GM23248 (cell line): ENCODE results near the gene STK4. TPM values are rescaled to one million over a fixed set of nuclear protein-coding genes. Genes with fewer than 3 reads are reported as not detected.

Experiments used
- DNase-seq: peaks from one replicate; pipeline ENCODE4 v3.0.0-alpha.2; 2015
- H2AFZ ChIP-seq: fragments of 200-600 bp; sonication (generic); 2 replicates; pipeline ENCODE4 v1.6.1; 2016; ENCODE audit warnings: antibody characterized with exemption
- H3F3A ChIP-seq: fragments of 200-600 bp; sonication (generic); 2 replicates; pipeline ENCODE4 v1.6.1; 2016; ENCODE audit warnings: mild to moderate bottlenecking, antibody characterized with exemption, mixed run types; ENCODE audit not compliant: insufficient read depth
- H3K27ac ChIP-seq: fragments of 200-600 bp; sonication (generic); 2 replicates; pipeline ENCODE4 v1.5.1; 2016; ENCODE audit warnings: mild to moderate bottlenecking
- H3K27me3 ChIP-seq: fragments of 200-600 bp; sonication (generic); replicated peaks from 2 replicates; pipeline ENCODE4 v1.6.1; 2016; ENCODE audit warnings: mild to moderate bottlenecking; ENCODE audit not compliant: insufficient read depth
- H3K36me3 ChIP-seq: fragments of 200-600 bp; sonication (generic); 2 replicates; pipeline ENCODE4 v1.6.1; 2016; ENCODE audit warnings: low read depth, mild to moderate bottlenecking
- H3K4me1 ChIP-seq: fragments of 200-600 bp; sonication (generic); 2 replicates; pipeline ENCODE4 v1.6.1; 2016; ENCODE audit warnings: mild to moderate bottlenecking; ENCODE audit not compliant: insufficient read depth
- H3K4me2 ChIP-seq: fragments of 200-600 bp; sonication (generic); one replicate; pipeline ENCODE4 v1.6.1; 2016; ENCODE audit warnings: mild to moderate bottlenecking; ENCODE audit not compliant: unreplicated experiment
- H3K4me3 ChIP-seq: fragments of 200-600 bp; sonication (generic); 2 replicates; pipeline ENCODE4 v1.5.1; 2016; ENCODE audit warnings: mild to moderate bottlenecking
- H3K79me2 ChIP-seq: fragments of 200-600 bp; sonication (generic); 2 replicates; pipeline ENCODE4 v1.6.1; 2016; ENCODE audit warnings: mild to moderate bottlenecking; ENCODE audit not compliant: insufficient read depth
- H3K9ac ChIP-seq: fragments of 200-600 bp; sonication (generic); 2 replicates; pipeline ENCODE4 v1.6.1; 2016; ENCODE audit warnings: mild to moderate bottlenecking
- H3K9me2 ChIP-seq: fragments of 200-600 bp; sonication (generic); 2 replicates; pipeline ENCODE4 v1.6.1; 2016; ENCODE audit warnings: mixed run types, mild to moderate bottlenecking, moderate library complexity; ENCODE audit not compliant: insufficient read depth
- H3K9me3 ChIP-seq: fragments of 200-600 bp; sonication (generic); one replicate; pipeline ENCODE4 v1.6.1; 2017; ENCODE audit warnings: low read depth
- H4K20me1 ChIP-seq: fragments of 200-600 bp; sonication (generic); 2 replicates; pipeline ENCODE4 v1.6.0; 2016; ENCODE audit not compliant: insufficient read depth
- EZH2 ChIP-seq: fragments of 200-600 bp; sonication (generic); IDR thresholded peaks from 2 replicates; pipeline ENCODE4 v1.6.1; 2018; ENCODE audit warnings: antibody characterized with exemption, mild to moderate bottlenecking; ENCODE audit not compliant: insufficient read depth, poor library complexity, severe bottlenecking
- EZH2phosphoT487 ChIP-seq: fragments of 200-600 bp; sonication (generic); IDR thresholded peaks from 2 replicates; pipeline ENCODE4 v1.6.1; 2018; ENCODE audit warnings: antibody characterized with exemption, moderate library complexity, mild to moderate bottlenecking, low read depth; ENCODE audit not compliant: insufficient read depth
- WGBS, 2 experiments: methylation state at CpG; one replicate each; pipeline ENCODE4 v1.1.6; 2015 to 2017; ENCODE audit warnings: low lambda C conversion rate in 2 of 2, low coverage in 1 of 2; ENCODE audit errors: missing lambda C conversion rate in 2 of 2; 5-methylcytosine and 5-hydroxymethylcytosine counted together
- in situ Hi-C: fragments of 300-500 bp; cut with MboI; formaldehyde crosslinking; loops from 2 replicates; pipeline ENCODE4 v1.15.0; 2020
- polyA plus RNA-seq: library from polyadenylated mRNA; unstranded; fragments of >200 nt; fragmentation: Nextera tagmentation; extraction: Ambion mirVana; gene quantifications from 2 replicates; pipeline ENCODE4 v1.2.1, GENCODE V29; 2016
- total RNA-seq: library from RNA; depleted of rRNA; stranded (reverse); fragments of >200 nt; shearing (Covaris generic); gene quantifications from 2 replicates; pipeline ENCODE4 v1.2.3, GENCODE V29; 2014

The STK4 gene
- total and polyA plus RNA-seq, 2 experiments from 2014 or later, result 21.9 to 33.4 TPM

- in situ Hi-C loops, result no loop called here
- H3K36me3 ChIP-seq, result no peaks in the 10 kb centered on the region
Observed at GRCh38 chr20:45114465-45115385, 148.4 kb downstream of the STK4 start, which contains the start of gene WFDC5. WFDC5 (minus strand) TSS chr20:45115174; CDS start chr20:45115083, 91 bp downstream.

GRCh38 chr20:45115386-45115774 lies 149.1 kb downstream of the STK4 start:
- in situ Hi-C loops, result no loop called here

More at GRCh38 chr20:45114465-45115385, 148.4 kb downstream of the STK4 start, which contains the start of gene WFDC5:
- peaks cover 14% of the 10 kb centered on the region; the same call in 1 of the 2 replicates for H3K27me3 ChIP-seq
- no peak within 1 kb of the TSS for H3K4me2 ChIP-seq
- no peak within 1 kb of the TSS for H2AFZ ChIP-seq
- no peaks in the 10 kb centered on the region for H3K9me3 ChIP-seq
- no peak for DNase-seq
- no peaks in the 10 kb centered on the region for H3K79me2 ChIP-seq
- H3K4me3 ChIP-seq, result no peak within 1 kb of the TSS
- 40 to 41% methylated on average over 16 of the region's 16 CpGs for WGBS, 2 experiments
- TF ChIP-seq EZH2phosphoT487 (no peak), EZH2 (no peak)
- no peaks in the 10 kb centered on the region for H3F3A ChIP-seq
- no peak within 1 kb of the TSS for H3K27ac ChIP-seq
- no peaks in the 10 kb centered on the region for H4K20me1 ChIP-seq
- no peak within 1 kb of the TSS for H3K9ac ChIP-seq
- no peaks in the 10 kb centered on the region for H3K4me1 ChIP-seq
- no peaks in the 10 kb centered on the region for H3K9me2 ChIP-seq

GRCh38 chr20:45115829-45116228 lies 149.5 kb downstream of the STK4 start:
- Histone ChIP-seq H2AFZ (no peak overlapping the region), H3K4me2 (no peak overlapping the region), H4K20me1 (no peaks in the 10 kb centered on the region), H3K4me1 (no peaks in the 10 kb centered on the region), H3K36me3 (no peaks in the 10 kb centered on the region), H3F3A (no peaks in the 10 kb centered on the region), H3K9ac (no peak overlapping the region), H3K79me2 (no peaks in the 10 kb centered on the region), H3K9me3 (no peaks in the 10 kb centered on the region), H3K27me3 (peaks cover 20% of the 10 kb centered on the region), H3K4me3 (no peak overlapping the region), H3K27ac (no peak overlapping the region), H3K9me2 (no peaks in the 10 kb centered on the region)
- TF ChIP-seq EZH2, result no peak
- TF ChIP-seq EZH2phosphoT487, result no peak
- 70% methylated on average over 4 of the region's 4 CpGs for WGBS, 2 experiments
- no peak for DNase-seq
- in situ Hi-C loops, result no loop called here

More at GRCh38 chr20:45115386-45115774, 149.1 kb downstream of the STK4 start:
- Histone ChIP-seq H3K79me2 (no peaks in the 10 kb centered on the region), H3K4me1 (no peaks in the 10 kb centered on the region), H4K20me1 (no peaks in the 10 kb centered on the region), H3K36me3 (no peaks in the 10 kb centered on the region), H3K9me2 (no peaks in the 10 kb centered on the region), H3F3A (no peaks in the 10 kb centered on the region), H3K9ac (no peak overlapping the region), H3K9me3 (no peaks in the 10 kb centered on the region), H2AFZ (no peak overlapping the region), H3K4me2 (no peak overlapping the region), H3K27ac (no peak overlapping the region), H3K27me3 (peaks cover 15% of the 10 kb centered on the region), H3K4me3 (no peak overlapping the region)
- 41 to 49% methylated on average over 3 of the region's 3 CpGs for WGBS, 2 experiments
- DNase-seq, result no peak
- TF ChIP-seq EZH2 (no peak), EZH2phosphoT487 (no peak)

DNA sequence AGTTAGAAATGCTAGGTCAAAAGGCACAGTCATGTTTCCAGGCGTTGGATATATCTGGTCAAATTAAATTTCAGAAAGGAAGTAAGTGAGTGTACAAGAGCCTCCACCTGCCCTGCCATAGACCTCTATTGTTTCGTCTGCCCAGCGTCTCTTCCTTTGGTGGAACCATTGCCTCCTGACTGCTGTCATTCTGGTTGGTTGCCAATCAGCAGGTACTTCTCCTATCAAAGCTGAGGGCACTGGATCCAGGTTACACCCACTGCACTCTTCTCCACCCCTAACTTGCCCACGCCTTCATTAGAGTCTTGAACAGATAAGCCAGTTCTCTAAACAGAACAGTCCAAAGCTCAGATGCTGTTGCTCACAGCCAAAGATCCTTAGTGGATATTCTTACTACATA lies 151.3 kb downstream of the STK4 start:
- Histone ChIP-seq H3F3A (no peaks in the 10 kb centered on the region), H3K9me2 (no peaks in the 10 kb centered on the region), H2AFZ (no peak overlapping the region), H3K36me3 (no peaks in the 10 kb centered on the region), H3K9ac (no peak overlapping the region), H3K27me3 (peaks cover 33% of the 10 kb centered on the region), H3K4me3 (no peak overlapping the region), H3K4me2 (no peak overlapping the region), H3K27ac (no peak overlapping the region), H4K20me1 (no peaks in the 10 kb centered on the region), H3K4me1 (no peaks in the 10 kb centered on the region), H3K79me2 (no peaks in the 10 kb centered on the region), H3K9me3 (no peaks in the 10 kb centered on the region)
- DNase-seq, result no peak
- TF ChIP-seq EZH2 (no peak), EZH2phosphoT487 (no peak)
- in situ Hi-C loops, result no loop called here
- WGBS, 2 experiments, result 64 to 67% methylated on average over 4 of the region's 4 CpGs
